G401.6 (cell line): Measurements from ENCODE around the gene ANGPTL2.

Experiments
- FAIRE-seq: peaks from 2 replicates; lab custom pipeline; 2012; peaks lifted over from hg19 to GRCh38; lab: Jason Lieb, UNC

ANGPTL2 gene

DNA sequence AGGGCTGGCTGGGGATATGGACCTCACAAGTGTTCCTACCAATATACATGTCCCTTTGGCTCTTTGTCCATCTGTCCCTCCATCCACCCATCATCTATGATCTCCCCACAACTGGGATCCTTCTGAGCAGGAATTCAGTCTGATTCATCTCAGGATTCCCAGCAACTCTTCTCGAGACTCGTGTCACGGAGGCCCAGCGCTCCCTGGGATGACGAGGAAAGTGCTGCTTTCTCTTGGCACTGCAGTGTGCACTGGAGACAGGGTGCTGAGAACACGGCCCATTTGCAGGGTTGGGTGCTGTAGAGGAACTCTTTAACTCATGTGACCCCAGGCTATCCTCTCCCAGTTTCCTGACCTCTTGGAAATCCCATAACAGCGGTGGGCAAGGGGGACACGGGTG, 72.9 kb downstream of the ANGPTL2 start:
- no peak for FAIRE-seq

DNA sequence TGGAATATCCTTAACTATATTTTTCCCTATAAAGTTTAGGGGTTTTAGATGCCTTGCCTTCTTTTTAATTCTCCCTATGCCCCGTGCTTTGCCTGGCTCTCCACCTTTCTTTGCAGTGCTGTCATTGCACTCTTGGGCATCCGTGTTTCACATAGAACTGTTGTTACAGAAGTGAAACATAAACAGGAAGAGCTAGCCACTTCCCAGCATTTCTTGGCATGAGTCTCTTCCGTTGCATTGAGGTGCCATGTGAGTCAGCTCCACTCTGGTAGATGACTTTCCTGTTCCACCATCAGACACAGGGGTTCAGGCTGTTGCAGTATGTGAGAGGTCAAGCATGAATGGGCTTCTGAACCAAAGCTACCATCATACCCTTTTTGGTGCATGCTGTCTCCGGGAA, 73.4 kb downstream of the ANGPTL2 start:
- no peak for FAIRE-seq

DNA sequence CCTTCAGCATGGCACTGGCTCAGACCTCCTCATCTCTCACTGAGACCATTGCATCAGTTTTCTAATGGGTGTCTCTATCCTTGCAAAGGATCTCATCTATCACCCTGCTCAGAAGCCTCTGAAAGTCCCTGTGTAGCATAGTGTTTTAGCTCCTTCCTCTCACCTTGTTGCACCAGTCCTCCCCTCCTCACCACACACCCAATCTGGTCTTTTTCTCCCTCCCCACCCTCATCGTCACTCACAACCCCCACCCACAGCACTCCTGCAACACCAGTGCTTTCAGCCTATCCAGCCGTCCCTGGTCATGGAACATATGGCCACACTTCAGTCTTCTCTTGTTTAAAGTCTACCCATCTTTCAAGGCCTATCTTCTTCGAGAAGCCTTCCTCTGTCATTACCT, 74.5 kb downstream of the ANGPTL2 start:
- FAIRE-seq: no peak

DNA sequence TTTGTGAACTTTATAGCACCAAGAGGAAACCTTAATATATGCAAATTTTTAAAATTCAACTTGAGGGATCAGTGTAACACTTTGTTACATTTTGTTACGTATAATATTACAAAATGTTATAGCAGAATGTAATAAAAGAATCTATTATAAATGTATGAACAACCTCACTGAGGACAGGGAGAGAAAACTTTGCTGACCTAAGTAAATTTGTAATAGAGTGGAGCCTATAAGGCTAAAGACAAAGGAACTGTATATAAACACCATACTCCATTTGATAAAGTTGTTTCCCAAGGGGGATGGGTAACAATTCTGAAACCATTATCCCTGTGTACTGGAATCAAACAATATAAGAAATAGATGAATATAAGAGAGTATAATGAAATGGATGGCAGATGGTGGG, 77.3 kb downstream of the ANGPTL2 start:
- FAIRE-seq: no peak

DNA sequence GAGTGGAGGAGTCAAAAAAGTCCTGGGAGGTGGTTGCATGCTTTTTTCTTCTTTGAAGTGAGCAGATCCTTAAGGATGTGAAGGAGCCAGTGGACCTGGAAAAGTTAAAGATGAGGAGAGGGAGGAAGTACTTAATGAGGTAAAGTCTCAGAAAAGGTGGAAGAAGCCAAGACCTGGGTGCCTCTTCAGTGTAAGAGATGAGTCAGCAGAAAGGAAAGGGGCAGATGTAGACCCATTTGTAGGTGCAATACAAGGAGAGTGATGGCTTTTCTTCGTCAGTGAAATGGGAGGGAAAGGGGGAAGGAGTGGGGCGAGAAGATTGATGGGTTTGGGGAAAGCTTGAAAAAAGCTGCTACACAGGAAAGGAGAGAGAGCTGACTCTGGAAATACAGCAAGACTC, 82.9 kb downstream of the ANGPTL2 start:
- no peak for FAIRE-seq

DNA sequence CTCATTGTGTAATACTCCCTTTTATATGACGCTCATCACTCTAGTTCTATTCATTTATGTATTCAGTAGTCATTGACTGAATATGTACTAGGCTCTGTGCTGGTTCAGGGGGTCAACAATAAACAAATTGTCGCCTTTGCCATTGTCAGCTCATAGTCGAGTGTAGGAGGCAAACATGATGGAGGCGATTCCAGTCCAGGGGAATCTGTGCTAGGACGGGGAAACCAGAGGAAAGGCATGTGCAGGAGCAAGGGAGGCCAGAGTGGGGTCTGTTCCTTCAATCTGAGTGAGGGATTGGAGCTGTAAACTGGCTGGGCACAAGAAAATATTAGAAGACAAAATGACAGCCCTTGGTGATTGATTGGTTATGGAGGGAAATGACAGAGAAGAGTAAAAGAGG, 83.9 kb downstream of the ANGPTL2 start:
- FAIRE-seq: no peak
